GM19193 (cell line): Measurements from ENCODE around the gene GGCT.

Experiments used
- POLR2A ChIP-seq: IDR thresholded peaks from 4 replicates; pipeline ENCODE4 v1.6.1; 2011; ENCODE audit not compliant: insufficient read depth, insufficient read length; ENCODE audit errors: extremely low read depth

The GGCT gene

GRCh38 chr7:30470163-30470770, 34.4 kb downstream of the GGCT start:
- TF ChIP-seq POLR2A = no peak

GRCh38 chr7:30469303-30469702, 35.3 kb downstream of the GGCT start:
- TF ChIP-seq POLR2A = no peak

GRCh38 chr7:30468791-30469190, 35.8 kb downstream of the GGCT start:
- no peak for TF ChIP-seq POLR2A

GRCh38 chr7:30468041-30468440, 36.6 kb downstream of the GGCT start:
- TF ChIP-seq POLR2A = no peak

- TF ChIP-seq POLR2A = no peak
Measured at GRCh38 chr7:30467271-30467670, 37.4 kb downstream of the GGCT start.

- no peak for TF ChIP-seq POLR2A
Measured at GRCh38 chr7:30466266-30466665, 38.4 kb downstream of the GGCT start.

GRCh38 chr7:30465811-30466180, 38.8 kb downstream of the GGCT start:
- no peak for TF ChIP-seq POLR2A

GRCh38 chr7:30465046-30465810, 39.4 kb downstream of the GGCT start:
- TF ChIP-seq POLR2A = no peak

- no peak for TF ChIP-seq POLR2A
Measured at GRCh38 chr7:30464231-30464671, 40.4 kb downstream of the GGCT start.

- TF ChIP-seq POLR2A = no peak
Measured at GRCh38 chr7:30463405-30464145, 41.1 kb downstream of the GGCT start.

GRCh38 chr7:30462179-30462578, 42.5 kb downstream of the GGCT start:
- no peak for TF ChIP-seq POLR2A

GRCh38 chr7:30460246-30460633, 44.4 kb downstream of the GGCT start:
- TF ChIP-seq POLR2A = no peak

- no peak for TF ChIP-seq POLR2A
Measured at GRCh38 chr7:30459591-30460245, 44.9 kb downstream of the GGCT start.

- TF ChIP-seq POLR2A = no peak
Measured at GRCh38 chr7:30458311-30458710, 46.3 kb downstream of the GGCT start.

GRCh38 chr7:30453921-30454320, 50.7 kb downstream of the GGCT start:
- TF ChIP-seq POLR2A = no peak
